ENCODE measurements around the gene SETD2. TPM values are rescaled to one million over a fixed set of nuclear protein-coding genes. Genes with fewer than 3 reads are reported as not detected.

Gene SETD2
- total RNA-seq, 2 donors from 2014 or later, result 35.3 to 42.0 TPM

- H3K36me3 Mint-ChIP-seq, result peaks cover 0 to 7% of the 10 kb centered on the region in 2 donors
Observed at GRCh38 chr3:46994801-46995731, 168.8 kb downstream of the SETD2 start.

GRCh38 chr3:46993986-46994385 lies 169.9 kb downstream of the SETD2 start:
- ATAC-seq (no peak), DNase-seq (ENCODE audit: low spot score in 2 of 2) (no peak)
- Mint-ChIP-seq H3K9me3 (no peaks in the 10 kb centered on the region), H3K36me3 (peaks cover 0 to 4% of the 10 kb centered on the region in 2 donors), H3K27ac (peak overlapping the region in 1 of 2 donors; percentile 12)

More at GRCh38 chr3:46994801-46995731, 168.8 kb downstream of the SETD2 start:
- Mint-ChIP-seq H3K9me3 (no peaks in the 10 kb centered on the region), H3K27ac (peak overlapping the region in 1 of 2 donors; percentile 12)
- DNase-seq (ENCODE audit: low spot score in 2 of 2), result no peak
- no peak for ATAC-seq

GRCh38 chr3:46993292-46993691 lies 170.6 kb downstream of the SETD2 start:
- Mint-ChIP-seq H3K9me3 (no peaks in the 10 kb centered on the region), H3K27ac (peak overlapping the region in 1 of 2 donors; percentile 12), H3K36me3 (peaks cover 0 to 3% of the 10 kb centered on the region in 2 donors)
- no peak for DNase-seq (ENCODE audit: low spot score in 2 of 2)
- ATAC-seq, result no peak

GRCh38 chr3:46992231-46992630 lies 171.7 kb downstream of the SETD2 start:
- Mint-ChIP-seq H3K27ac (peak overlapping the region in 1 of 2 donors; percentile 72), H3K36me3 (no peaks in the 10 kb centered on the region), H3K9me3 (no peaks in the 10 kb centered on the region)
- DNase-seq (ENCODE audit: low spot score in 2 of 2), result no peak
- ATAC-seq, result no peak

- Mint-ChIP-seq H3K9me3 (no peaks in the 10 kb centered on the region), H3K27ac (peak overlapping the region in 1 of 2 donors; percentile 22), H3K36me3 (no peaks in the 10 kb centered on the region)
- DNase-seq (ENCODE audit: low spot score in 2 of 2) (no peak), ATAC-seq (no peak)
Observed at GRCh38 chr3:46991406-46992165, 172.3 kb downstream of the SETD2 start.

- ATAC-seq, result no peak
- DNase-seq (ENCODE audit: low spot score in 2 of 2), result no peak
- no peaks in the 10 kb centered on the region for H3K9me3 Mint-ChIP-seq
- H3K27ac Mint-ChIP-seq, result peak overlapping the region; percentile 68 to 89
- H3K36me3 Mint-ChIP-seq, result no peaks in the 10 kb centered on the region
Observed at GRCh38 chr3:46990573-46991374, 173.1 kb downstream of the SETD2 start.

GRCh38 chr3:46989146-46989810 lies 174.6 kb downstream of the SETD2 start:
- peaks cover 0 to 6% of the 10 kb centered on the region in 2 donors for H3K36me3 Mint-ChIP-seq

GRCh38 chr3:46988616-46989015 lies 175.3 kb downstream of the SETD2 start:
- peaks cover 0 to 6% of the 10 kb centered on the region in 2 donors for H3K36me3 Mint-ChIP-seq
- ATAC-seq (no peak), DNase-seq (ENCODE audit: low spot score in 2 of 2) (no peak)
- peak overlapping the region in 1 of 2 donors; percentile 91 for H3K27ac Mint-ChIP-seq
- H3K9me3 Mint-ChIP-seq, result no peaks in the 10 kb centered on the region

More at GRCh38 chr3:46989146-46989810, 174.6 kb downstream of the SETD2 start:
- DNase-seq (ENCODE audit: low spot score in 2 of 2) (no peak), ATAC-seq (no peak)
- no peaks in the 10 kb centered on the region for H3K9me3 Mint-ChIP-seq
- H3K27ac Mint-ChIP-seq, result peak overlapping the region in 1 of 2 donors; percentile 91

- ATAC-seq, result peak; percentile 92 to 97
- Mint-ChIP-seq H3K36me3 (peaks cover 0 to 6% of the 10 kb centered on the region in 2 donors), H3K9me3 (no peaks in the 10 kb centered on the region), H3K27ac (peak overlapping the region; percentile 91 to 96)
- DNase-seq (ENCODE audit: low spot score in 2 of 2), result peak; percentile 79 to 81
Observed at GRCh38 chr3:46987743-46988401, 176.0 kb downstream of the SETD2 start.

- Mint-ChIP-seq H3K36me3 (peaks cover 0 to 6% of the 10 kb centered on the region in 2 donors), H3K27ac (peak overlapping the region; percentile 72 to 91), H3K9me3 (no peaks in the 10 kb centered on the region)
- ATAC-seq (peak; percentile 23 to 24), DNase-seq (ENCODE audit: low spot score in 2 of 2) (no peak)
Observed at GRCh38 chr3:46987319-46987742, 176.6 kb downstream of the SETD2 start.

- ATAC-seq (no peak), DNase-seq (ENCODE audit: low spot score in 2 of 2) (no peak)
- Mint-ChIP-seq H3K9me3 (no peaks in the 10 kb centered on the region), H3K36me3 (peaks cover 0 to 6% of the 10 kb centered on the region in 2 donors), H3K27ac (peak overlapping the region; percentile 91)
Observed at GRCh38 chr3:46986782-46987310, 177.1 kb downstream of the SETD2 start.

- H3K27ac Mint-ChIP-seq, result peak overlapping the region; percentile 91
- H3K9me3 Mint-ChIP-seq, result no peaks in the 10 kb centered on the region
- DNase-seq (ENCODE audit: low spot score in 2 of 2), result no peak
- peaks cover 0 to 6% of the 10 kb centered on the region in 2 donors for H3K36me3 Mint-ChIP-seq
- no peak for ATAC-seq
Observed at GRCh38 chr3:46986055-46986730, 177.7 kb downstream of the SETD2 start.

- DNase-seq (ENCODE audit: low spot score in 2 of 2) (no peak), ATAC-seq (no peak)
- no peaks in the 10 kb centered on the region for H3K9me3 Mint-ChIP-seq
- H3K27ac Mint-ChIP-seq, result no peak overlapping the region
- H3K36me3 Mint-ChIP-seq, result peaks cover 0 to 6% of the 10 kb centered on the region in 2 donors
Observed at GRCh38 chr3:46985588-46985987, 178.3 kb downstream of the SETD2 start.

- ATAC-seq (no peak), DNase-seq (ENCODE audit: low spot score in 2 of 2) (no peak)
- H3K9me3 Mint-ChIP-seq, result no peaks in the 10 kb centered on the region
- peaks cover 0 to 6% of the 10 kb centered on the region in 2 donors for H3K36me3 Mint-ChIP-seq
- H3K27ac Mint-ChIP-seq, result peak overlapping the region; percentile 0 to 73
Observed at GRCh38 chr3:46984591-46985459, 179.1 kb downstream of the SETD2 start.
